GM18526 (cell line): Measurements from ENCODE around the gene PHIP.

ENCODE experiments used
- POLR2A ChIP-seq: IDR thresholded peaks from 3 replicates; pipeline ENCODE4 v1.6.1; 2011; ENCODE audit not compliant: insufficient read length; ENCODE audit errors: extremely low read depth

The PHIP gene

DNA sequence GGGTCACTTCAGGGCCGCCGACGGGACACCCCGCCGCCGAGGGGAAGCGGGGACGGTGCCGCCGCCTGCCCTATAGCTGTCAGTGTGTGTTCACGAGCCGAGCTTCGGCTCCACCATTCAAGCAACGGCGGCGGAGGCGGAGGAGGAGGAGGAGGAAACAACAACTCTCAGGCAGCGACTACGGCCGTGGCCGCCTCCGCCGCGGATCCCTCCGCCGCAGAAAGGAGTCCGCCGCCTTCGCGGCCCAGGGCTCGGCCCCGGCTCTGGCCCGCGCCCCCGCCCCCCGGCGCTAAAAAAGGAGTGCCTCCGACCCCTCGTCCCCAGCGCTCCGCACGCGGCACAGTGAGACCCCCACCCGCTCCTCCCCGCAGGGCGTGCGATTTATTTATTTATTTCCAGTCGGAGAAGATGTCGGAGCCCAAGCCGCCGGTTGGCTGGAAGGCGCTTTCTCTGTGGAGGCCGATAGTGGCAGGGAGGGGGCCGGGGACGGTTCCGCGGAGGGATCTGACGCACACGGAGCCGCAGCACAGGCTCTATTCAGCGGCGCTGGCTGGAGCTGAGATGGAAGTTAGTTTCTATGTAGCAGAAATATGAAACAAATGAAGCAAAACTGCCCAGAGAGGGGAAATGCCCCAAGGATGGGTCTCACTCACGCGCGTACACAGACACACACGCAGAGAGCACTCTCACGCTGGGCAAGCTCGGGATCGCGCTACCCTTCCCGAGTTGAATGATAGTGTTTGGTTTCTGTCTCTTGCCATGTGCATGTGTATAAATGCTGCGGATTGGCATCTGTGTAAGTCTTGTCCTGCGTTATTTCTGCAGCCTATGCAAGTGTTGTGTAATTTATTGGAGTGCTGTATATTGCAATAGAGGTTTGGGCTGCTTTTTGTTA lies at the start of gene PHIP:
Gene PHIP, minus strand, starts transcription at position 180 of the 895 bp plus-strand sequence. CDS start 186 bp downstream, outside the sequence.
- peak; percentile 82 for TF ChIP-seq POLR2A

DNA sequence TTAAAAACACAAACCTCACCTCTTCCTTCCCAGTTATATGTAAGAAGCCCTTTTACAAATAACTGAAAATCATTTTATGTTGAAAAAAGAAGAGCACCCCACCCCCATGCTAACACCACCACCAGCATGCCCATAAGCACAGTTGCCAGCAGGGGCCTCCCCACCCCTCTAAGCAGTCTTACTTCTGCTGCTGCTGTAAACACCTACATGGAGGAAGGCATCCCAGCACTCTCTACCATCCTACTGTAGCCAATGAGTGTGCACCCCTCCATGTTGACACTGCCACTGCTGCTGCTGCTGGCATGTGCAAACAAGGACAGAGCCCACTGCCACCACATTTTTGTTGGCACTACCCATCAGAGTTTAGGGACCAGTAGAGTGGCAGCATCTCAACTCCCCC lies 49.6 kb upstream of the PHIP start:
- TF ChIP-seq POLR2A, result no peak

DNA sequence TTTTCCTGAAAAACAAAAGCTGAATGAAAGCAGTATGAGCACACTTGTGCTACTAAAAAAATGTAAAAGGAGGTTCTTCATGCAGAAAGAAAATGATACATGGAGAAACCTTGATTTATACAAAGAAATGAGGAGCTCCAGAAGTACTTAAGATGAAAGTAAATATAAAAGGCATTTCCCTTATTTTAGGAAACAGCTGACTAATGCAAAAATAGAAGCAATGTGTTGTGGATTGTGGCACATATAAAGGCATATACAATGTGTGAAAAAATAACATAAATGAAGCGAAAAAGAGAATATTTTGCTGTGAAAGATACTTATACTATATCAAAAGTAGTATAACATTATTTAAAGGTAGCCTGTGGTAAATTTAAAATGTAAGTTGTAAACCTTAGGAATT lies 41.2 kb upstream of the PHIP start:
- no peak for TF ChIP-seq POLR2A

DNA sequence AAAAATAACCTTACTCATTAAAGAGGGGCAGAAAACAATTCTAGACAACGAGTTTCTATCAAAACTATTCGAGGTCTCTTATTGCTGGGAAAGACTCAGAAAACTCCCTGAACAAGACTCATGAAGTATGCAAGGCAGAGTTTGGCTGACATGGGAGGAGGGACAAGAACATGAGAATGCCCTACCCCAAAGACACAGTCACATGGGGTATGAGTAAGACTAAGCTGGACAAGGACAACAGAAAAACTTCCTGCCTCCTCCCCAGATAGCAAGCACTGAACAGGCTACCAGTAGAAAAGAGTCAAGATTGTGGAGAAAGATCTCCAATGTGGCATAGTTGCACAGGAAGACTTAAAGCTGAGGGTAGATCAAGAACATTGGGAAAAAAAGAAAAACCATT lies 39.7 kb upstream of the PHIP start:
- TF ChIP-seq POLR2A, result no peak

DNA sequence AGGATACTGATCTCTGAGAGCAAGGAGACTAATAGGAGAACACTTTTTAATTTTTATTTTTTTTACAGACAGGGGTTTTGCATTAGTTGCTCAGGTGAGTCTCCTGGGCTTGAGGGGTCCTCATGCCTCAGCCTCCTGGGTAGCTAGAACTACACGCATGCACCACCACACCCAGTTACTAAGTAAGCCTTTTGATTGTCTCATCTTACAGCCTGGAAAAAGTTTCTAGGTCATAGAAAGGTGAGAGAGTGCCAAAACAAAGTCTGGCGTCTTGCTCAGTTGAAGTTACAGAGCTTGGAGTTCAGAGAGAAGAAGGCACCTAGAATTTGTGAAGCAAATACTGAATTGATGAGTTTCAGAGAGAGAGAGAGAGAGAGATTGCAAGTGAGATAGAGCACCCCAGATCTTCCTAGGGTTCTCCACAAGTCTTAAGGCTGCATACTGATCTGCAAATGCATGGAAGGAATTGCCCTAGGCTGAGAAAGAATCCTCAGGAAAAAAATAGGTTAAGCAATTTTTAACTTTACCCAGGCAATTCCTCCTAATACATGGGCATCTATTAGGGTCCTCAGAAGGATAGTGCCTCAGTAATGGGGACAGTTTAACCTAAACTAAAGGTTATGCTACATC lies 37.6 kb upstream of the PHIP start:
- TF ChIP-seq POLR2A, result no peak

DNA sequence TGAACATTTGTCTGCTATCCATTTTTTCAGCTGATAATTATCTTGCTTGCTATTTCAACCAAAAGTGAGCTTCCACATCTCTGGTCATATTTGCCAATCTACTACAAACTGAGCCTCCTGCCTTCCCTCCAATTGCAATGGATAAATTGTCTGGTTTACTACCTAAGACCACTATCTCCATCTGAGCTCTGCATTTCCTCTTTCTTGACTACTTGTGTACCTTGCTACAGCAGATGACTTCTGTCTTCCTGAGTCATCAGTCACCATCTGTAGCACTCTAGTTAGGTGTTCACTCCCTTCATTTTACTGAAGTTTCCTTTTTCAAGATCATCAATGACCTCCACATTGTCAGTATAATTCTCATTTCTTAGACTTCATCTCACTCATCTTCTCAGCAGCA lies 33.5 kb upstream of the PHIP start:
- no peak for TF ChIP-seq POLR2A

DNA sequence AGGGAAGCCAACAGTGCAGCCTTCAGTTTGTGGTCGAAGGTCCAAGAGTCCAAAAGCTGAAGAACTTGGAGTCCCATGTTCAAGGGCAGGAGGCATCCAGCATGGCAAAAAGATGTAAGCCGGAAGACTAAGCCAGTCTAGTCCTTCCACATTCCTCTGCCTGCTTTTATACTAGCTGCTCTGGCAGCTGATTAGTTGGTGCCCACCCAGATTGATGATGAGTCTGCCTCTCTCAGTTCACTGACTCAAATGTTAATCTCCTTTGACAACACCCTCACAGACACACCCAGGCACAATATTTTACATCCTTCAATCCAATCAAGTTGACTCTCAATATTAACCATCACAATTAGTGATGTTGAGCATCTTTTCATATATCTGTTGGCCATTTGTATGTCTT lies 23.1 kb upstream of the PHIP start:
- TF ChIP-seq POLR2A, result no peak

DNA sequence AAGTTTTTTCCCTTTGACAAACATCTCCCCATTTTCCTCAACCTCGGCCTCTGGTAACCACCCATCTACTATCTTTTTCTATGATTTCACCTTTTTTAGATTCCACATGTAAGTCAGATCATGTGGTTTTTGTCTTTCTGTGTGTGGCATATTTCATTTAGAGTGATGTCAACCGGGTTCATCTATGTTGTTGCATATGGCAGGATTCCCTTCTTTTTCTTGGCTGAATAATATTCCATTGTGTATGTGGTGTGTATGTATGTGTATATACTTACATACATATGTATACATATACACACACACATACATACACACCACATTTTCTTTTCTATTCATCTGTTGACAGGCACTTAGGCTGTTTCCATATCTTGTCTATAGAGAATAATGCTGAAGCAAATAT lies 22.2 kb upstream of the PHIP start:
- TF ChIP-seq POLR2A, result no peak

DNA sequence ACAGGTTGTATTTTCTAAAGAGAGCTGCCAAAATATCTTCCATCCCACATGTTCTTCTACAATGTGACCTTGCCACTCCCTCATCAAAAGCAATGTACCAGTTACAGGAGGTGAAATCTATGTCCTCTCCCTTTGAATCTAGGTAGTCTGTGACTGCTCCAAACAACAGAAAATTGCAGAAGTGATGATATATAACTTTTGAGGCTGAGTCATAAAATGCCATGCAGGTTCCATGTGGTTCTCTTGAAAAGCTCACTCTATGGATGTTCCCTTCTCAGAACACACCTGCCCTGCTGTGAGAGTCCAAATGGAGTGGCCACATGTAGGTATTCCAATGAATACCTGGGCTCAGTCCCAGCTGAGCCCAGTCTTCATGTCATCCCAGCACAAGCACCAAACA lies 16.9 kb upstream of the PHIP start:
- TF ChIP-seq POLR2A, result no peak

DNA sequence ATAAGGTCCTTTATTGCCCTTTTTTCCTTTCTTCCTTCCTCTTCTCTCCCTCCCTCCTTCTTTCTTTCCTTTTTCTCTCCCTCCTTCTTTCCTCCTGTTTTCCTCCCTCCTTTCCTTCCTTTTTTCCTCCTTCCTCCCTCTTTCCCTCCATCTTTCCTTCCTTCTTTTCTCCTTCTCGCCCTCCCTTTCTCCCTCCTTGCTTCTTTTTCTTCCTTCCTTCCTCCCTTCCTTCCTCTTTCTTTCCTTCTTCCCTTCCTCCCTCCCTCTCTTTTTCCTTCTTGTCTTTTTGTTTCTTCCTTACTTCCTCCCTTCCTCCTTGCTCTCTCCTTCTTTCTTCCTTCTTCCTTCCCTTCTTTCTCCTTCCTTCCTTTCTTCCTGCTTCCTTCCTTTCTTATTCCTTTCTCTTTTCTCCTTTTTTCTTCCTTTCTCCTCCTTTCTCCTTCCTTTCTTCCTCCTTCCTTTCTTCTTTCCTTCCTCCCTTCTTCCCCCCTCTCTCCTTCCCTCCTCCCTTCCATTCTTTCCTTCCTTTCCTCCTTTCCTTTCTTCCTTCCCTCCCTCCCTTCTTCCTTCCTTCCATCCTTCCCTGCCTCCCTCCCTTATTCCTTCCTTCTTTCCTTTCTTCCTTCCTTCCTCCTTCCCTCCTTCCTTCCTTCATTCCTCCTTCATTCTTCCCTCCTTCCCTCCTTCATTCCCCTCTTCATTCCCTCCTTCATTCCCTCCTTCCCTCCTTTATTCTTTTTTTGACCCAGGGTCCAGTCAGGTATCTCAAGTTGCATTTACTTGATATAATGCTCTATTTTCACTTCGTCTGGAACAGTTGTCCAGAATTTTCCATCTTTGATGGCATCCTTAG lies 11.7 kb upstream of the PHIP start:
- TF ChIP-seq POLR2A, result no peak

DNA sequence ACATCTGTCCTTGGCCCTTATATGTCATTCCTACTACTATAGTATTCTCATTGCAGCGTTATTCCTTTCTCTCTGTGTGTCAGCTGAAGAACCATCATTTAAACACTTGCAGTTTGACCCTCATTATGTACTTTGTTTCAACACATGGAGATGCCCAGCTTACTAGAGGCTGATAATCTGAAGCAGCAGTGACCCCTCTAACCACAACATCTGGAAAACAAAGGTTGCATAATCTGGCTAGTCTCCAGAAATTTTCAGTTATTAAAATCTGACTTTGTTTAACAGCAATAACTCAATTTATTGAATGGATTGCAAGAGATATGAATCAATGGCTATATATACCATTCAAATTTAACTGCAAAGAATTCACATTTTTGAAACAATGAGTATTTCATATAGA lies 6.6 kb upstream of the PHIP start:
- TF ChIP-seq POLR2A, result no peak

DNA sequence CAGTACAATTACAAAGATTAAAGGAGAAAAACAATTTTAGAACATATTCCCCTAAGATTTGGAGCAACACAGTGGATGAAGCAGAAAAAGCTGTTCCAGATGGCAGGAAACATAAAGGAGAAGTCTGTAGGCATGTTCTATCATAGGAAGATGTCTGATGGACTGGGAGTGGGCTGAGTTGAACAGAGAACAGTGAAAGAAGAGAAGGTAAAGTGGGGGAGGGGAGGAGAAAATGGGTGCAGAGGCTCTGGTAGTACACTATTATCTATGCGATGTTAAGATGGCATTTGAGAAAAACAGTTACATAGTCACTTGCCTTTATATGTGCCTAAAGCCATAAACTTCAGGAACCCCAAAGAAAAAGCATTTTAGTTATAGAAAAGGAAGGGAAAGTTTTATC lies 4.2 kb upstream of the PHIP start:
- TF ChIP-seq POLR2A, result no peak

DNA sequence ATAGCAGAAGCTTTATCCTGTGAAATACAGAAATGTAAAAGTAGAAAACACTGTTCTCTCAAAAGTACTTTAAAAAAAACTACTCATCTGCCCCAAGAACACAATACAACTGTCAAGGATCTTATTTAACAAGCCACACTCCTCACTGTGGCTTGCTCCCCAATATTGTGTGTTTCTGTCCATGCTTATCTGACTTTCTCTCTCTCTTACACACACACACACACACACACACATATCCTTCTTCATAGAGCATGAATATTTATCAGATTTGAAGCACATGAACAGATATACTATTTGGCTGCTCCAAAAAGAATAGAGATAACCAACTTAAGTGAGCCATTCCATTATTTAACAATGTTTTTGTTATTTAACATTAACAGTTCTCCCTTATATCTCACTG lies 3.6 kb upstream of the PHIP start:
- TF ChIP-seq POLR2A, result no peak

DNA sequence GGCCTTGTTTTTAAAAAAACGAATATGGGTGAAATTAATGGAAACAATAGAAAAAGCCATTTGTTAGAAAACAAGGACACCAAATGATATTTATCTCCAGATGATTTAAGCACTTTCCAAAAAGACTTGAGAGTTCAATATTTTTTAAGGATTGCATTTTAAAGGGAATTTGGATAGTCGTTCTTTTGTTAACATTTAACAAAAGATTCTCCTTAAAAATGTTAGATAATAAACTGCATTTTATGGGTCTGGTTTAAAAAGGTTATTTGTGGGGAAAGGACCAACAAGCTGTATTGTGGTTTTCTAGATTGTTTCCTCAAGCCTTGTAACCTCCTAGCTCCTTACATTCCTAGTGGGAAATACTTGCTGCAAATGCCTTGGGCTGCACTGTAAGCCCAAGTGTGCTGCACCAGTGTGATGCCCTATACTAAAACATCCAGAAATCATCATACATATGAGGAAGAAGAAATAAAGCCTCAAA lies 1.5 kb upstream of the PHIP start:
- TF ChIP-seq POLR2A, result no peak

DNA sequence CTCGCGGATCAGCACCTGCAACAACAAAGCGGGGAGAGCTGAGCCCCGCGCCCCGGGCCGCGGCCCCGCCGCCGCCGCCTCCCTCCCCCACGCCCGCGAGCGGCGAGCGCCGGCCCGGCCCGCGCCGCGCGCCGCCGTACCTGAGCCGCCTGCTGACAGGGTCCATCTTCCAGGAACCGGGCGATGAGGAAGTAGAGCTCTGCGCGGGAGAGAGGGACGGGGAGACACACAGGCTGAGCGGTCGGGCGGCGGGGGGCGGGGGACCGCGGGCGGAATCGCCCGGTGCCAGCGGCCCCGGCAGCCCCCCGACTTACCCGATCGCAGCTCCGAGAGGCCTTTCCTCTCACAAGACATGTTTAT lies 359 bp downstream of the PHIP start:
- TF ChIP-seq POLR2A, result no peak
